ENCODE measurements around the gene KLHL35.
"Not testable (repeated sequence)": the region's sequence is repeated elsewhere in the genome, so short reads cannot be mapped to it uniquely, and the experiment has no call there.

The KLHL35 gene

GRCh38 chr11:75389925-75390324 lies 43.1 kb downstream of the KLHL35 start:
- DNase-seq (ENCODE audit: low spot score) = no peak

- DNase-seq (ENCODE audit: low spot score) = no peak
These were observed 43.8 kb downstream of the KLHL35 start for GRCh38 chr11:75389276-75389605.

GRCh38 chr11:75388386-75389275 lies 44.4 kb downstream of the KLHL35 start:
- DNase-seq (ENCODE audit: low spot score) = peak; percentile 82

- no peak for DNase-seq (ENCODE audit: low spot score)
These were observed 45.2 kb downstream of the KLHL35 start for GRCh38 chr11:75387736-75388294.

- no peak for DNase-seq (ENCODE audit: low spot score)
These were observed 45.9 kb downstream of the KLHL35 start for GRCh38 chr11:75386942-75387630.

GRCh38 chr11:75384438-75385080 lies 48.4 kb downstream of the KLHL35 start:
- peak; percentile 87 for DNase-seq (ENCODE audit: low spot score)

GRCh38 chr11:75383246-75383645 lies 49.8 kb downstream of the KLHL35 start:
- DNase-seq (ENCODE audit: low spot score) = peak; percentile 75

GRCh38 chr11:75380716-75381420 lies 52.1 kb downstream of the KLHL35 start:
- DNase-seq (ENCODE audit: low spot score) = peak; percentile 27

GRCh38 chr11:75380245-75380644 lies 52.8 kb downstream of the KLHL35 start:
- no peak for DNase-seq (ENCODE audit: low spot score)

- not testable (repeated sequence) for DNase-seq (ENCODE audit: low spot score)
These were observed 54.2 kb downstream of the KLHL35 start for GRCh38 chr11:75378776-75379175.

GRCh38 chr11:75376175-75376574 lies 56.8 kb downstream of the KLHL35 start:
- DNase-seq (ENCODE audit: low spot score) = no peak

- DNase-seq (ENCODE audit: low spot score) = no peak
These were observed 57.4 kb downstream of the KLHL35 start for GRCh38 chr11:75375626-75376025.

- DNase-seq (ENCODE audit: low spot score) = no peak
These were observed 58.4 kb downstream of the KLHL35 start for GRCh38 chr11:75374646-75375045.

GRCh38 chr11:75373201-75373600 lies 59.8 kb downstream of the KLHL35 start:
- DNase-seq (ENCODE audit: low spot score) = no peak

Measured in iPS-NIHi11 (cell line).